NCI-H748 (cell line): ENCODE measurements around the gene GPC5.
"Not testable (repeated sequence)": the region's sequence is repeated elsewhere in the genome, so short reads cannot be mapped to it uniquely, and the experiment has no call there.

Experiments
- DNase-seq: peaks from one replicate; lab custom pipeline; 2025; ENCODE audit not compliant: unreplicated experiment; lab: John Stamatoyannopoulos, UW

The GPC5 gene

GRCh38 chr13:91825516-91825915, 427.1 kb downstream of the GPC5 start:
- DNase-seq = no peak

GRCh38 chr13:91836553-91836952, 438.1 kb downstream of the GPC5 start:
- no peak for DNase-seq

- no peak for DNase-seq
Observed at GRCh38 chr13:91845612-91846011, 447.2 kb downstream of the GPC5 start.

- no peak for DNase-seq
Observed at GRCh38 chr13:91863699-91864098, 465.3 kb downstream of the GPC5 start.

GRCh38 chr13:91868351-91868750, 469.9 kb downstream of the GPC5 start:
- DNase-seq = no peak

- no peak for DNase-seq
Observed at GRCh38 chr13:91878491-91878890, 480.1 kb downstream of the GPC5 start.

GRCh38 chr13:91879360-91879759, 480.9 kb downstream of the GPC5 start:
- DNase-seq = no peak

GRCh38 chr13:91882918-91883317, 484.5 kb downstream of the GPC5 start:
- DNase-seq = no peak

- no peak for DNase-seq
Observed at GRCh38 chr13:91889641-91890040, 491.2 kb downstream of the GPC5 start.

- DNase-seq = no peak
Observed at GRCh38 chr13:91891141-91891540, 492.7 kb downstream of the GPC5 start.

GRCh38 chr13:91893040-91893439, 494.6 kb downstream of the GPC5 start:
- DNase-seq = no peak

GRCh38 chr13:91894316-91894715, 495.9 kb downstream of the GPC5 start:
- no peak for DNase-seq

- no peak for DNase-seq
Observed at GRCh38 chr13:91896547-91896946, 498.1 kb downstream of the GPC5 start.

- not testable (repeated sequence) for DNase-seq
Observed at GRCh38 chr13:91898986-91899385, 500.6 kb downstream of the GPC5 start.

- DNase-seq = no peak
Observed at GRCh38 chr13:91902291-91902690, 503.9 kb downstream of the GPC5 start.

- no peak for DNase-seq
Observed at GRCh38 chr13:91904005-91904404, 505.6 kb downstream of the GPC5 start.

- no peak for DNase-seq
Observed at GRCh38 chr13:91904597-91904996, 506.2 kb downstream of the GPC5 start.

- no peak for DNase-seq
Observed at GRCh38 chr13:91907398-91907797, 509.0 kb downstream of the GPC5 start.

- DNase-seq = no peak
Observed at GRCh38 chr13:91909617-91910016, 511.2 kb downstream of the GPC5 start.

- peak; percentile 13 for DNase-seq
Observed at GRCh38 chr13:91922969-91923592, 524.7 kb downstream of the GPC5 start.

- DNase-seq = no peak
Observed at GRCh38 chr13:91930687-91931086, 532.3 kb downstream of the GPC5 start.

- DNase-seq = no peak
Observed at GRCh38 chr13:91934354-91934753, 535.9 kb downstream of the GPC5 start.

- DNase-seq = peak; percentile 70
Observed at GRCh38 chr13:91946498-91947070, 548.2 kb downstream of the GPC5 start.
